Mammary epithelial cell (primary cell): ENCODE measurements around the gene CTSZ.

Source experiments
- CTCF ChIP-seq, 2 donors: IDR thresholded peaks in 1 of 2; conservative IDR thresholded peaks in 1 of 2; 2 replicates each; pipeline ENCODE4 v1.5.1; 2011 to 2012; ENCODE audit warnings: inconsistent platforms in 2 of 2, low read length in 2 of 2, mild to moderate bottlenecking in 2 of 2, control low read depth in 1 of 2, low read depth in 1 of 2; ENCODE audit not compliant: insufficient read depth in 1 of 2; ENCODE audit errors: extremely low read depth in 1 of 2
- EZH2 ChIP-seq: IDR thresholded peaks from 2 replicates; pipeline ENCODE4 v1.6.1; 2012; ENCODE audit warnings: low read length, inconsistent platforms, borderline replicate concordance

- TF ChIP-seq EZH2: no peak
- no peak for TF ChIP-seq CTCF (conservative IDR thresholded peaks at IDR 0.05 in 1 of 2, IDR thresholded peaks at IDR 0.05 in 1 of 2; ENCODE audit: extremely low read depth in 1 of 2, insufficient read depth in 1 of 2, low read depth in 1 of 2, low read length in 2 of 2)
Measured at GRCh38 chr20:59010321-59010994, 3.4 kb upstream of the CTSZ start.
